Right lung (tissue), 5 donors: ENCODE results near the gene TOR3A. TPM values are rescaled to one million over a fixed set of nuclear protein-coding genes. Genes with fewer than 3 reads are reported as not detected.

Source experiments
- DNase-seq, 2 donors: peaks; one replicate each; pipeline ENCODE4 v3.0.0-alpha.2; 2013
- polyA plus RNA-seq, 5 donors: library from polyadenylated mRNA; unstranded; fragments of 120-200 nt; gene quantifications; one replicate each; pipeline versions ENCODE4 v1.2.1 to v1.2.3, GENCODE V29; 2013; ENCODE audit warnings: inconsistent platforms in 1 of 5, low replicate concordance in 1 of 5; ENCODE audit not compliant: insufficient read length in 5 of 5, insufficient read depth in 1 of 5

The TOR3A gene
- polyA plus RNA-seq, 5 donors, result 21.9 to 29.4 (median 25.5) TPM

DNA sequence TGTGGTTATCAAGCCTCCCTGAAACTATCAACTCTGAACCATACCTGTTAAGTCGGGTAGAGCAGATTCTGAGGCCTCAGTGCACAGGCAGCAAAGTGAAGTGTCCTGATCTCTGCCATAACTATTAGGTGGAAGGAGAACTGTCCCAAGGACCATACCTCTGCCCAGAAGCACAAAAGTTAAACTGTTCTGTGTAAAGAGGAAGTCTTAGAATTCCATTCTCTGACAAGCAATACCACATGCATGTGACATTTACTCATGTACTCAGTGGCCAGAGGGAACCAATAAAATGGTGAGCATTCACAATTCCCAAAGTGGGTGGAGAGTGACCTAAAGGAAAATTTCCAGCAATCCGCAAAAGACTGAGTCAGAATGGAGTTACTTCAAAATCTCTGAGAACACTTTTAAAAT, 61.0 kb downstream of the TOR3A start:
- DNase-seq, result no peak

DNA sequence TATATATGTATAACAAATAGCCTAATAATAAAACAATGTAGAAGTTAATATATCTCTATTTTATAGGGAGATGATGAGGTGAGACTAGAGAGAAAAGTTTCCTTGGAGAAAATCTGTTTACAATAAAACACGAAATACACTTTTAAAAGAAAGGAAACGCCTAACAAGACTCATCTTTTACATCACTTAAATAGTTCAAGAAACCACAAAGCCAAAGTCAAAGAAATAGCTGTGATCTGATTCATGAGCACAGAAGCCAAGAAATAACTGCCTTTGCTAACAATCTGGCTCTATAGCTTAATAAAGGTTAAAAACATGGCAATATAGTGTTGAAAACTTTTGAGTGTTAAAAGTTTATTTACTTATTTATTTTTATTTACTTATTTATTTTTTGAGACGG, 61.5 kb downstream of the TOR3A start:
- DNase-seq, result peak in 1 of 2 donors; percentile 9

DNA sequence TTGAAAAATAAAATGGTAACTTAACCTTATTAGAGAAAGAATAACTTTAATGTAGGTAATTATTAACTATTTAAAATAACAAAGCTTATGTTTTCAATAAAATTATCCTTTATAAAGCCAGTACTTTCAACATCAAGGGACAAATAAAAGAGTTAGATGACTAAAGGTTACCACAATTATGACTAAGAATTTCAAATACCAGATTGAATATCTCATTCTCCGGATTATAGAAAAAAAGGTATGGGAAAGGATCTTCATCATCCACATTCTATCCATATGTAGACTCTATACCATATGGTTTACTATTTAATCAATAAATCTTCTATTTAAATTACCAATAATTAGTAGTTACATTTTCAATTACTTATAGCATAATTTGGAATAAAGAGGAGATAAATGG, 62.8 kb downstream of the TOR3A start:
- DNase-seq, result no peak

DNA sequence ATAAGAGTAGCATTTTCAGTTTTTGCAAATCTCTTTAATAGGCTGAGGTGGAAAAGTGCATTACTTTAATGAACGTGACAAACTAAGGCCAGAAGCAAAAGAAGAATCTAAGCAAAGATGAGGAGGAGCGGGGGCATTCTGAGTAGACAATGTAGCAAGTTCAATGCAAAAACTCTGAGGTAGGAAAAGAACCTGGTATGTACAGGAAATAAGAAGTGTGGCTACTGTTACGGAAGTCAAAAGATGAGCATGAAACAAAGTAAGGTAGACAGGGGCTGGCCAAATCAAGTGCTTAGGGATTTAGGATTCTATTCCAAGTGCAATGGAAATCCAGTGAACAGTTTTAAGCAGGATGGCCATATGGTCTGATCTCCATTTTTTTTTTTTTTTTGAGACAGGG, 63.7 kb downstream of the TOR3A start:
- DNase-seq, result no peak

Other genes starting within 250 kb of the TOR3A start
- 10 to 100 TPM in 4 of 5 donors, 1 to 10 TPM in 1; 7.8 to 13.1 (median 11.3) TPM for gene ANGPTL1, start 211.0 kb upstream of the TOR3A start, polyA plus RNA-seq
- gene FAM20B, start 56.2 kb upstream of the TOR3A start, polyA plus RNA-seq, result 10 to 100 TPM; 25.2 to 37.1 (median 35.2) TPM
- gene ABL2, start 147.6 kb downstream of the TOR3A start, polyA plus RNA-seq, result 10 to 100 TPM in 2 of 5 donors, 1 to 10 TPM in 3; 8.0 to 11.2 (median 9.9) TPM
- 10 to 100 TPM; 22.4 to 32.9 (median 32.4) TPM for gene SOAT1, start 211.7 kb downstream of the TOR3A start, polyA plus RNA-seq